D721Med (cell line): ENCODE results near the gene PACSIN1.

Experiments
- DNase-seq: peaks from one replicate; pipeline ENCODE4 v3.0.0; 2011; ENCODE audit warnings: low spot score; ENCODE audit not compliant: insufficient read length
- FAIRE-seq: peaks from 2 replicates; lab custom pipeline; 2011; peaks lifted over from hg19 to GRCh38; lab: Jason Lieb, UNC
- TF ChIP-seq, protein P1 (sequence below): IDR thresholded peaks from 2 replicates; pipeline ENCODE4 v1.5.1; 2012; ENCODE audit warnings: mild to moderate bottlenecking, control low read depth; ENCODE audit not compliant: insufficient read depth; ENCODE audit errors: missing control alignments

PACSIN1 gene

DNA sequence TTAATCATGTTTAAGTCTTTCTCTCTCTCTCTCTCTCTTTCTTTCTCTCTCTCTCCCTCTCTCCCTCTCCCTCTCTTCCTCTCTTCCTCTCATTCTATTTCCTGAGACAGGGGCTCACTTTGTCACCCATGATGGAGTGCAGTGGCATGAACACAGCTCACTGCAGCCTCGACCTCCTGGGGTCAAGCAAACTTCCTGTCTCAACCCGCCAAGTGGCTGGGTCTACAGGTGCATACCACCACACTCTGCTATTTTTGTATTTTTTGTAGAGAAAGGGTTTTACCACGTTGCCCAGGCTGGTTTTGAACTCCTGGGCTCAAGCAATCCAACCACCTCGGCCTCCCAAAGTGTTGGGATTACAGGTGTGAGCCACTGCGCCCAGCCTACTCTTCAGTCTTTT lies 24.4 kb upstream of the PACSIN1 start:
- TF ChIP-seq, protein P1, sequence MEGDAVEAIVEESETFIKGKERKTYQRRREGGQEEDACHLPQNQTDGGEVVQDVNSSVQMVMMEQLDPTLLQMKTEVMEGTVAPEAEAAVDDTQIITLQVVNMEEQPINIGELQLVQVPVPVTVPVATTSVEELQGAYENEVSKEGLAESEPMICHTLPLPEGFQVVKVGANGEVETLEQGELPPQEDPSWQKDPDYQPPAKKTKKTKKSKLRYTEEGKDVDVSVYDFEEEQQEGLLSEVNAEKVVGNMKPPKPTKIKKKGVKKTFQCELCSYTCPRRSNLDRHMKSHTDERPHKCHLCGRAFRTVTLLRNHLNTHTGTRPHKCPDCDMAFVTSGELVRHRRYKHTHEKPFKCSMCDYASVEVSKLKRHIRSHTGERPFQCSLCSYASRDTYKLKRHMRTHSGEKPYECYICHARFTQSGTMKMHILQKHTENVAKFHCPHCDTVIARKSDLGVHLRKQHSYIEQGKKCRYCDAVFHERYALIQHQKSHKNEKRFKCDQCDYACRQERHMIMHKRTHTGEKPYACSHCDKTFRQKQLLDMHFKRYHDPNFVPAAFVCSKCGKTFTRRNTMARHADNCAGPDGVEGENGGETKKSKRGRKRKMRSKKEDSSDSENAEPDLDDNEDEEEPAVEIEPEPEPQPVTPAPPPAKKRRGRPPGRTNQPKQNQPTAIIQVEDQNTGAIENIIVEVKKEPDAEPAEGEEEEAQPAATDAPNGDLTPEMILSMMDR = no peak
- FAIRE-seq (no peak), DNase-seq (no peak)

DNA sequence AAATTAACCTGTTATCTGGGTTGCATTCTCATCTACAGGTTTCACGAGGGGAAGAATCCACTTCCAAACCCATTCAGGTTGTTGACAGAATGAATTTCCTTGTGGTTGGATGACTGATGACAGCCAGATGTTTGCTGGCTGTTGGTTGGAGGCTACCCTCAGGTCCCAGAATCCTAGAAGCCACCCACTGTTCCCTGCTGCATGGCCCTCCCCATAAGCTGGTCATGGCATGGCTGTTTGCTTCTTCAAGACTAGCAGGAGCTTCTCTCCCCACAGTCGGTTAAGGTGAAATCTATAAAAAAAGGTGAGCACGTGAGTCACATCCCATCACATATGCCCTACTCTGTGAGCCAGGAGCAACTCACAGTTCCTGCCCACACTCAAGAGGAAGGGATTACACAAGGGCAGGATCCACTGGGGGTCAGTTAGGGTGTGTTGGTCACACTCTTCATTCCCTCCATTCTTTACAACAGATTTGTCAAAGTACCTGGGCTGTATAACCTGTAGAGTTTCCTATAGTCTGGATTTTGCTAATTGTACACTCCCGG lies 20.5 kb upstream of the PACSIN1 start:
- DNase-seq (no peak), FAIRE-seq (no peak)
- TF ChIP-seq, protein P1 = no peak

DNA sequence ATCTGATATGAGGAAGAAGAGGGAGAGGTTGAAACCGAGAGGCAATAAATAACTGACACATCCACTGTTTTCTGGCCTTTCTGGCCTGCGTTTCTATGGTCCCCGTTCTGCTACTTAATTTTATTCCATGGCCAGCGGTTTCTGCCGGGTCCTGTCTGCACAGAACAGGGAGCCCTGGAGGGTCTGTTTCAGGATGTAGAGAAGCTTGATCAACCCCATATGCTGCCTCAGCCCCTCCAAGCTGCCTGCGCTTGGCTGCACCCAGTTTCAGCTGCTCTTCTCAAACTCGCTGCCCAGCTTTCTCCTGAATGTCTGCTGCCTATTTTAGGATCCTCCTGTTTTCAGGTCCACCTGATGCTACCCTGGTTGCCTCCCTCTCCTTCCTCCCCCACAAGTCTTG lies 18.5 kb upstream of the PACSIN1 start:
- TF ChIP-seq, protein P1 = no peak
- FAIRE-seq (no peak), DNase-seq (no peak)

DNA sequence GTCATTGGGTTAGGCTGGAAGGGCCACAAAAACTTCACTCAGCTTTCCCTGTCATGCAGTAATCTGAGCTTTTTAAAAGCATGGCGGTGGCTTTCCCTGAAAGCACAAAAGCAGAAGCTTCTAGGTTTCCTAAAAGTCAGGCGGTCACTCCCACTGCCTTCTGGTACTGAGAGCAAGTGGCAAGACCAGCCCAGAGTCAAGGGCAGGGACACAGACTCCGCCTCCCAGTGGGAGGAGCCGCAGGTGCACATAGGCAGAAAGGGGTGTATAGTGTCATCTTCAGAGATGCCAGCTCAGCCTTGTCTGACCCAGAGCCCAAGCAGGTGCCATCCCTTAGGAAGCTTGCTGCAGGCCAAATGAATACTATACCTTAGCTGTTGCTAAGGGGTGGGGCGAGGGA lies 18.0 kb upstream of the PACSIN1 start:
- FAIRE-seq (no peak), DNase-seq (no peak)
- TF ChIP-seq, protein P1 = no peak

DNA sequence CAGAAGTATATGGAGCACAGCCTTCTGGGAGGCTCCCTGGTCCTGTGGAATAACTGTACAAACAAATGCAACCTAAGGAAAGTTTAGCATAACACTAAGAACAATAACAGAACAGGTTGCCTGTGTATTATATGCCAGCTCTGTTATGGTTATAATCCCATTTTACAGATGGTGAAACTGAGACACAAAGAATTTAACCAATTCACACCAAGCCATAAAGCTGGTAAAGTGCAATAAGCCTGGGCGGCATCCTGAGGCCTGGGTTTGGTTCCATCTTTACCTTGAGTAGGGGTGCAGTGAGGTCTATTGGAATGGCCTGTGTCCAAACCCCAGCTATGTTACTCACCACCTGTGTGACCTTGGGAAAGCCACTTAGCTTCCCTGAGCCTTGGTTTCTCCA lies 14.7 kb upstream of the PACSIN1 start:
- TF ChIP-seq, protein P1 = no peak
- DNase-seq = no peak
- FAIRE-seq = no peak

DNA sequence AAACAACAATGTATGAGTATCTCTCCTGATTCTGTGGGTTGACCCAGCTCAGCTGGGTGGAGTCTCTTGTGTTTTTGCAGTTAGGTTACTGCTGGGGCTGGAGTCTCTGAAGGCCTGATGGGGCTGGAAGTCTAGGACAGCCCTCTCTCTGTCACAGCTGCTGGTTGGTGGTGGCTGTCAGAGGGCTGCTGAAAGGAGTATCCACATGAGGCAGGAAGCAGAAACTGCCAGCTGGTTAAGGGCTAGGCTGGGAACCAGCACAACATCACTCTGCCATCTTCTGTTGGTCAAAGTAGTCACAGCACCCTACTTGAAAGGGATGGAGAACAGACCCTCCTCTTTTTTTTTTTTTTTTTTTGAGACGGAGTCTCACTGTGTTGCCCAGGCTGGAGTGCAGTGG lies 10.0 kb upstream of the PACSIN1 start:
- DNase-seq = no peak
- TF ChIP-seq, protein P1 = no peak
- no peak for FAIRE-seq

DNA sequence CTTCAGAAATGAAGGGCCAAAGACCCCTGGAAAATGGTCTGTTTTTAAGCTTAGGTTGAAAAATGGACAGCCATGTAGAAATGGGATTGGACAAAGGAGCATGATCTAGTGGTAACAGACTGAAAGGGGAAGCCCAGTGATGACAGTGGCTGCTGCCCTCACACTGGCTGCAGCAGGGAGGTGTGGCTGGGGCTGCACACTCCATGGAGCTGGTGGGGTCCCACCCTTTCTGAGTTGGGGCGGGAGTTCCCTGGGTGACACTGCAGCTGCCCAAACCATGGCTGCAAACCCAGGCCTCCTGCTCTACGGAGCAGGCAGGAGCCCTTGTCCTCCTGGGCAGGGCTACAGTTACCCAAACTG lies 8.5 kb upstream of the PACSIN1 start:
- TF ChIP-seq, protein P1 = no peak
- FAIRE-seq = no peak
- DNase-seq = no peak
